ENCODE data around the gene ESRRB.

ESRRB gene

DNA sequence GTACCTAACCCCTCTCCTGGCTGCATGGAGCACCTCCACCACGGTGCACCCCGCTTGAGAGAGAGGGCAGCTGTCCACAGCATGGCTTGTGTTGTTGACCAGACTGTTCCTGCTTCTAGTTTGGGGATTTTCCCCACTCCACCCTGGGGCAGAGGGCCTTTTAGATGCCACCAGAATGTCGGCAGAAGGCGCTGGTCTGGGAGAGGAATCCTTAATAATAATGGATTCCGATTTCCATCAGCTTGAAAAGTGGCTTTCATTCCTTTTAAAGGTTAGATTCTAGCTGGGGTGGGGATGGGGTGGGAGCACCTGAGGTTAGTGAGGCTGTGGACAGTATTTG is 1.8 kb downstream of the ESRRB start:
- H3K4me3 ChIP-seq (ENCODE audit: low read depth, low read length) = no peak overlapping the region
- TF ChIP-seq, protein P1, sequence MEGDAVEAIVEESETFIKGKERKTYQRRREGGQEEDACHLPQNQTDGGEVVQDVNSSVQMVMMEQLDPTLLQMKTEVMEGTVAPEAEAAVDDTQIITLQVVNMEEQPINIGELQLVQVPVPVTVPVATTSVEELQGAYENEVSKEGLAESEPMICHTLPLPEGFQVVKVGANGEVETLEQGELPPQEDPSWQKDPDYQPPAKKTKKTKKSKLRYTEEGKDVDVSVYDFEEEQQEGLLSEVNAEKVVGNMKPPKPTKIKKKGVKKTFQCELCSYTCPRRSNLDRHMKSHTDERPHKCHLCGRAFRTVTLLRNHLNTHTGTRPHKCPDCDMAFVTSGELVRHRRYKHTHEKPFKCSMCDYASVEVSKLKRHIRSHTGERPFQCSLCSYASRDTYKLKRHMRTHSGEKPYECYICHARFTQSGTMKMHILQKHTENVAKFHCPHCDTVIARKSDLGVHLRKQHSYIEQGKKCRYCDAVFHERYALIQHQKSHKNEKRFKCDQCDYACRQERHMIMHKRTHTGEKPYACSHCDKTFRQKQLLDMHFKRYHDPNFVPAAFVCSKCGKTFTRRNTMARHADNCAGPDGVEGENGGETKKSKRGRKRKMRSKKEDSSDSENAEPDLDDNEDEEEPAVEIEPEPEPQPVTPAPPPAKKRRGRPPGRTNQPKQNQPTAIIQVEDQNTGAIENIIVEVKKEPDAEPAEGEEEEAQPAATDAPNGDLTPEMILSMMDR (IDR thresholded peaks at IDR 0.05; ENCODE audit: borderline replicate concordance, insufficient read depth, low read depth, low read length) = no peak

DNA sequence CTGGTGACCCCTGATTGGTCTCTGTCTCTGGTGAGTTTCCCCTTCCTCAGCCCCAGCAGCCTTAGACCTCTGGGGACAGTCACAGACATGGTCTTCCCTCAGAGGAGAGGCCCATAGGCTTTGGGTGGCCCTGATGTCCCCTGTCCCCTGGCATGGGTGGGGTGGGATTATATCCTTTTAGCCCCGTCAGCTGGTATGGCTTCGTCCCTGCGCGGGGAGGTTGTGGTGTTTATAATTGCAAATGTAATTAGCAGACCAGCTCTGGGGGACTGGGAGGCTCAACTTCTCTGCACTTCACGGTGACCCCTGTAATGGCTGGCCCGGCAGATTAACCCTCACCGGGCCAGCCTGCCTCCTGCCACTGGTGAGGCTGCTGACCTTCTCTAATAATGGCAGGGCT is 5.1 kb downstream of the ESRRB start:
- no peak overlapping the region for H3K4me3 ChIP-seq (ENCODE audit: low read depth, low read length)
- TF ChIP-seq, protein P1 (IDR thresholded peaks at IDR 0.05; ENCODE audit: borderline replicate concordance, insufficient read depth, low read depth, low read length) = no peak

DNA sequence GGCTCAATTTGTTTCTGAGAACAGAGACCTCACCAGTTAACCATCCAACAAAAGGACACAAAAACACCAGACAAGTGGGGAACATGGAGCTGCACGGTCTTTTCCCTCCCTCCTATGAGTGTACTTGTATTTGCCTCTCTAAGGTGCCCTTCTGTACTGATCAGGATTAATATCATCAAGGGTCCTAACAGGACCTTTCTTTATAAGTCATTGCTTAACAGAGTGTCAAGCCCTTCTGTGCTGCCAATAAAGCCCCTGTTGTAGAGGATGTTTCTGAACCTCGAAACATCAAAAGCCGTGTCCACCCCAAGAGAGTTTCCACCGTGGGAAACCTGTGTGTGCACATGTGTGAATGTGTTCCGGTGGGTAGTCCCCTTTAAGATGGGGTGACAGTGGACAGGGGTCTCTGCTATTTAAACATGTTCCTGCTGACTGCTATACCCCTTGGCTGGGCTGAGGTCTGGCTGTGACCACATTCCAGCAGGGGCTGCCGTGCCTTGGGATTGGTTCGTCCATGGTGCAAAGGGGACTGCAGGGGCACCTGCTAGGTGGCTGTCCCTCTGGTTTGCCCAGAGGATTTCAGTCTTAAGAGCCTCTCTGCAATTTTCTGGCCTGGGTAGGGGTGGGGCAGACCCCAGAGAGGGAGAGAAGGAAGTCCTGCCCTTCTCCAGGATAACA is 6.0 kb downstream of the ESRRB start:
- TF ChIP-seq, protein P1 (IDR thresholded peaks at IDR 0.05; ENCODE audit: borderline replicate concordance, insufficient read depth, low read depth, low read length) = no peak
- H3K4me3 ChIP-seq (ENCODE audit: low read depth, low read length) = no peak overlapping the region

DNA sequence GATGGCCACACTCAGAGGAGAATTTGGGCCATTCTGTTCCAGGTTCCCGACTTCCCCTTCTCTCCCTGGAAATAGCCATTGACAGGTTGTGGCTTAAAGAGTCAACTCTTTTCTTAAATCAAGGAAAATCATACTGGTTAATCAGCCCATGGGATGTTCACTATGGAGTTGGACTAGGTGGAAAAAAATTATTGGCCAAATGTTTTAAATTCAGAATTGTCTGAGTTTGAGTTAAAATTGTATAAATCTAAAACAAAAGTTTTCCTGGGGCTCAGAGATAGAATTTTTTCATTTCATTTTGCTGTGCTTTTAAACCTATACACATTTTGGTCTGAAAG is 6.5 kb downstream of the ESRRB start:
- TF ChIP-seq, protein P1 (IDR thresholded peaks at IDR 0.05; ENCODE audit: borderline replicate concordance, insufficient read depth, low read depth, low read length) = no peak
- H3K4me3 ChIP-seq (ENCODE audit: low read depth, low read length) = no peak overlapping the region

DNA sequence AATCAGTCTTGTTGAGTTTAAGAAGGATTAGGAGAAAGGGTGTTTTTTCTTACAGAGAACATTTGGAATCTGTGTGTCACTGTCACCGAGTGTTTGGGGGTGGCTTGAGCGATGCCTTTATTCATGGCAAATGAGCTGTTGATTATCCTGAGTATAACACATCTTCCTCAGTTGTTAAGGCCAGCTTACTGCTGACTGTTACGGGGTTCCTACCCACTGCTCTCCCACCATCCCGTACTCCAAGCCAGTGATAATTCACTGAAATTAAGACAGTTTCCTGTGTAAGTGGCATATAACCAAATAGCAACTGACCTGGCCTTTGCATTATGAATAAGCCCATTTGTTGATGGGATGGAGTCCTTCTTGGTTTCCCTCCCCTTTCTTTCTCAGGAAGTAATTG is 9.5 kb downstream of the ESRRB start:
- no peak overlapping the region for H3K4me3 ChIP-seq (ENCODE audit: low read depth, low read length)
- TF ChIP-seq, protein P1 (IDR thresholded peaks at IDR 0.05; ENCODE audit: borderline replicate concordance, insufficient read depth, low read depth, low read length) = no peak

DNA sequence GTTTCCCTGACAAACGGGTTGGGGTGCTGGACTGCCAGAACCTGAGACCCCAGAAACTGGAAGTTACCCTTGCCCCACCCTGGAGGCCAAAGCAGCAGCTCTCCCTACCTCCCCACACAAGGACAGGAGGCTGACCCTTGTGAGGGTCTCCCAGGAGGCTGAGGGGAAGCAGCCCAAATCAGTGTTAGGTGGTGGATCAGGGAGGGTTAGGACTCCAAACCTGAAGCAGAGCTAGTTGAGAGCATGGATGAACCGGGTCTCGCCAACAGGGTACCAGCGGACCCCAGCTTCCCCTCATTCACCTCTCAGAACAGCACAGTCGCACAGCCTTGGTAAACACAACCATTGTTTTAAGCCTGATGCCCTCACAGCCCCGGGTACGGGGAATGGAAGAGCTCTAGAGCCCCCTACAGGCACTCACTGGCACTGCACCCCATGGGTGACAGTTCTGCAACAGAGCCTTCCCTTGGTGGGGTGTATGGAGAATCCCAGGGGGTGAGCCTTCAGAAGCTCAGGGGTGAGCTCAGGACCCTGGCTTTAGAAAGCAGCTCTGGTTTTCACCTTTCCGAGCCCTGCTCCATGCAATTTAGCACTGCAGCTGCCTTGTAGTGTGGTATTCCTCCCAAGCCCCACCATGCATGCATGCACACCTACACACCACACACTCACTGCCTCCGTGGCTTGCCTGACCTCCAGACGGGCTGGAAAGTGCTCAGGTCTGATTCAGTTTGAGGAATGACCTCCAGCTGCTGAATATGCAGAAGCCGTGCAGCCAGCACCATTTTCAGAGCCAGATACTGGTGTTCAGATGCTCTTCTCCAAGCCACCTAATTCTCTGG is 11.2 kb downstream of the ESRRB start:
- TF ChIP-seq, protein P1 (IDR thresholded peaks at IDR 0.05; ENCODE audit: borderline replicate concordance, insufficient read depth, low read depth, low read length) = peak; percentile 98
- no peak overlapping the region for H3K4me3 ChIP-seq (ENCODE audit: low read depth, low read length)

DNA sequence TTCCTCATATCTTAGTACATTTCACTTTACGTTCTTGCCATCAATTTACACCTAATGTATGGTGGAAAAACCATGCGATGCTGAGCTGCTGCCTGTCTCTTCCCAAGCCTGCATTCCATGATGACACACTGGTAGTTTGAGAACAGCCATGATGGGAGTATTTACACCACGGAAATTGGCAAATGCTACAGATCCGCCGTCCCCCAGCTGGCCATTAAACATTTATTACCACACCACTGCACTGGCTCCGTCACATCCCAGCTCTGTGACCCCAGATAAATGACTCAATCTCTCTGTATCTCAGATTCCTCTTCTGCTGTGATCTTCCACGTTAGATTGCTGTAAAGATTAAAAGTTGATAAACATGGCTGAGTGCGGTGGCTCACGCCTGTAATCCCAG is 13.9 kb downstream of the ESRRB start:
- TF ChIP-seq, protein P1 (IDR thresholded peaks at IDR 0.05; ENCODE audit: borderline replicate concordance, insufficient read depth, low read depth, low read length) = no peak
- H3K4me3 ChIP-seq (ENCODE audit: low read depth, low read length) = no peak overlapping the region

Measured in GM12875 (cell line).